HG03135 (cell line): ENCODE data around the gene EIF2A.
"Not testable (repeated sequence)": the region's sequence is repeated elsewhere in the genome, so short reads cannot be mapped to it uniquely, and the experiment has no call there.

Experiments used
- ATAC-seq: cut with Tn5 transposase; IDR thresholded peaks from one replicate; pipeline ENCODE4 v1.9.1; 2021; ENCODE audit warnings: mild to moderate bottlenecking, moderate library complexity; ENCODE audit not compliant: unreplicated experiment

Gene EIF2A

GRCh38 chr3:150546226-150547044, at the start of gene EIF2A, which contains the start of gene SERP1:
Gene EIF2A (plus strand): TSS chr3:150546787. CDS start chr3:150546803, 16 bp downstream.
Gene SERP1 (minus strand): TSS chr3:150546496. CDS start chr3:150546135, 361 bp downstream.
- peak; percentile 93 for ATAC-seq

- no peak for ATAC-seq
Observed at GRCh38 chr3:150497956-150498355, 48.6 kb upstream of the EIF2A start.

GRCh38 chr3:150500960-150501359, 45.6 kb upstream of the EIF2A start:
- ATAC-seq, result not testable (repeated sequence)

GRCh38 chr3:150503402-150504099, 43.0 kb upstream of the EIF2A start:
- no peak for ATAC-seq

- no peak for ATAC-seq
Observed at GRCh38 chr3:150504483-150504882, 42.1 kb upstream of the EIF2A start.

- ATAC-seq, result no peak
Observed at GRCh38 chr3:150508401-150508800, 38.2 kb upstream of the EIF2A start.

GRCh38 chr3:150509780-150510179, 36.8 kb upstream of the EIF2A start:
- ATAC-seq, result no peak

GRCh38 chr3:150511122-150511821, 35.3 kb upstream of the EIF2A start:
- no peak for ATAC-seq

GRCh38 chr3:150515210-150515609, 31.4 kb upstream of the EIF2A start:
- ATAC-seq, result no peak

GRCh38 chr3:150519026-150519425, 27.6 kb upstream of the EIF2A start:
- ATAC-seq, result no peak

GRCh38 chr3:150520408-150520807, 26.2 kb upstream of the EIF2A start:
- ATAC-seq, result no peak

GRCh38 chr3:150521463-150521862, 25.1 kb upstream of the EIF2A start:
- no peak for ATAC-seq

GRCh38 chr3:150523538-150523937, 23.0 kb upstream of the EIF2A start:
- no peak for ATAC-seq

- ATAC-seq, result no peak
Observed at GRCh38 chr3:150527464-150528255, 18.9 kb upstream of the EIF2A start.

- no peak for ATAC-seq
Observed at GRCh38 chr3:150528354-150528797, 18.2 kb upstream of the EIF2A start.

- ATAC-seq, result no peak
Observed at GRCh38 chr3:150531775-150532174, 14.8 kb upstream of the EIF2A start.

- ATAC-seq, result no peak
Observed at GRCh38 chr3:150535204-150535603, 11.4 kb upstream of the EIF2A start.

GRCh38 chr3:150538324-150539208, 8.0 kb upstream of the EIF2A start:
- no peak for ATAC-seq

- ATAC-seq, result no peak
Observed at GRCh38 chr3:150540297-150540696, 6.3 kb upstream of the EIF2A start.

GRCh38 chr3:150540991-150541390, 5.6 kb upstream of the EIF2A start:
- ATAC-seq, result no peak
